ENCODE measurements around the gene SPEG.

GRCh38 chr2:219533930-219534661 lies 99.5 kb downstream of the SPEG start:
- TF ChIP-seq EZH2 (IDR thresholded peaks at IDR 0.05): no peak
- no peak for TF ChIP-seq POLR2AphosphoS5 (IDR thresholded peaks at IDR 0.05; ENCODE audit: borderline replicate concordance, low read depth, low read length)
- TF ChIP-seq FOXP2 (optimal IDR thresholded peaks at IDR 0.05; ENCODE audit: control extremely low read depth, extremely low read length, insufficient read depth): no peak

Data from SK-N-MC (cell line).